DOHH2 (cell line): ENCODE data around the gene HES2.
"Not testable (repeated sequence)": the region's sequence is repeated elsewhere in the genome, so short reads cannot be mapped to it uniquely, and the experiment has no call there.

Source experiments
- H3F3A ChIP-seq: fragments of 200-600 bp; sonication (generic), shearing (Covaris generic); 2 replicates; pipeline ENCODE4 v1.6.0; 2016; ENCODE audit warnings: antibody characterized with exemption, mild to moderate bottlenecking; ENCODE audit not compliant: control insufficient read depth, insufficient read depth
- H3K27ac ChIP-seq: fragments of 200-600 bp; sonication (generic); 2 replicates; pipeline ENCODE4 v1.5.1; 2014; ENCODE audit warnings: low read depth, mild to moderate bottlenecking, low read length, moderate library complexity
- H3K27me3 ChIP-seq: fragments of 200-600 bp; sonication (generic); 2 replicates; pipeline ENCODE4 v1.6.1; 2014; ENCODE audit warnings: mild to moderate bottlenecking, low read length, mixed read lengths; ENCODE audit not compliant: control insufficient read depth
- H3K36me3 ChIP-seq: fragments of 200-600 bp; sonication (generic); 2 replicates; pipeline ENCODE4 v1.6.1; 2014; ENCODE audit warnings: mild to moderate bottlenecking, low read length, moderate library complexity, mixed read lengths; ENCODE audit not compliant: control insufficient read depth
- H3K4me1 ChIP-seq: fragments of 200-600 bp; sonication (generic); 2 replicates; pipeline ENCODE4 v1.6.1; 2014; ENCODE audit warnings: mild to moderate bottlenecking, low read length, mixed read lengths; ENCODE audit not compliant: control insufficient read depth
- H3K4me2 ChIP-seq: fragments of 200-600 bp; sonication (generic); 2 replicates; pipeline ENCODE4 v1.6.0; 2014; ENCODE audit warnings: mild to moderate bottlenecking, low read length, moderate library complexity
- H3K4me3 ChIP-seq: fragments of 200-600 bp; sonication (generic); 2 replicates; pipeline ENCODE4 v1.5.1; 2014; ENCODE audit warnings: mild to moderate bottlenecking, low read length, mixed read lengths
- H3K79me2 ChIP-seq: fragments of 200-600 bp; sonication (generic); 2 replicates; pipeline ENCODE4 v1.6.1; 2014; ENCODE audit warnings: mild to moderate bottlenecking, low read length, mixed read lengths; ENCODE audit not compliant: control insufficient read depth
- H3K9me2 ChIP-seq: fragments of 200-600 bp; sonication (generic); replicated peaks from 2 replicates; pipeline ENCODE4 v1.6.1; 2014; ENCODE audit warnings: mild to moderate bottlenecking, low read length, mixed read lengths; ENCODE audit not compliant: control insufficient read depth
- H3K9me3 ChIP-seq: fragments of 200-600 bp; sonication (generic); 2 replicates; pipeline ENCODE4 v1.6.1; 2014; ENCODE audit warnings: antibody characterized with exemption, low read length, mixed read lengths; ENCODE audit not compliant: control insufficient read depth, insufficient read depth
- H4K20me1 ChIP-seq: fragments of 200-600 bp; sonication (generic); 2 replicates; pipeline ENCODE4 v1.6.0; 2014; ENCODE audit warnings: low read depth, mild to moderate bottlenecking, antibody characterized with exemption, low read length, moderate library complexity; ENCODE audit not compliant: control insufficient read depth, insufficient read depth
- EZH2phosphoT487 ChIP-seq: fragments of 200-600 bp; sonication (generic); IDR thresholded peaks from 2 replicates; pipeline ENCODE4 v1.6.1; 2017; ENCODE audit warnings: borderline replicate concordance, mild to moderate bottlenecking, antibody characterized with exemption, low read length, moderate library complexity, mixed read lengths
- TF ChIP-seq, protein P1 (sequence below): fragments of 200-600 bp; sonication (generic); IDR thresholded peaks from one replicate; pipeline ENCODE4 v1.5.1; 2014; ENCODE audit warnings: antibody characterized with exemption, mild to moderate bottlenecking, low read depth, low read length; ENCODE audit not compliant: poor library complexity, severe bottlenecking

HES2 gene

DNA sequence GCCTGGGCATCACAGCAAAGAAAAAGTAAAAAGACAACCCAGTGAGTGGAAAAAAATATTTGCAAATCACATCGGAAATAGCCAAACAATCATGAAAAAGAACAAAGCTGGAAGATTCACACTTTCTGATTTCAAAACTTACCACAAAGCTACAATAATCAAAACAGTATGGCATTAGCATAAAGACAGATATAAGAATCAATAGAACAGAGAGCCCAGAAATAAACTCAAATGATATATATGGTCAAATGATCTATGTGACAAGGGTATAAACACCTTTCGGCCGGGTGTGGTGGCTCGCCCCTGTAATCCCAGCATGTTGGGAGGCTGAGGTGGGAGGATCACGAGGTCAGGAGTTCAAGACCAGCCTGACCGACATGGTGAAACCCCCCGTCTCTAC lies 39.7 kb downstream of the HES2 start:
- no peaks in the 10 kb centered on the region for H3K9me2 ChIP-seq
- H3K9me3 ChIP-seq: peaks cover 7% of the 10 kb centered on the region; the same call in 1 of the 2 replicates
- peaks cover 83% of the 10 kb centered on the region for H3K79me2 ChIP-seq
- TF ChIP-seq, protein P1, sequence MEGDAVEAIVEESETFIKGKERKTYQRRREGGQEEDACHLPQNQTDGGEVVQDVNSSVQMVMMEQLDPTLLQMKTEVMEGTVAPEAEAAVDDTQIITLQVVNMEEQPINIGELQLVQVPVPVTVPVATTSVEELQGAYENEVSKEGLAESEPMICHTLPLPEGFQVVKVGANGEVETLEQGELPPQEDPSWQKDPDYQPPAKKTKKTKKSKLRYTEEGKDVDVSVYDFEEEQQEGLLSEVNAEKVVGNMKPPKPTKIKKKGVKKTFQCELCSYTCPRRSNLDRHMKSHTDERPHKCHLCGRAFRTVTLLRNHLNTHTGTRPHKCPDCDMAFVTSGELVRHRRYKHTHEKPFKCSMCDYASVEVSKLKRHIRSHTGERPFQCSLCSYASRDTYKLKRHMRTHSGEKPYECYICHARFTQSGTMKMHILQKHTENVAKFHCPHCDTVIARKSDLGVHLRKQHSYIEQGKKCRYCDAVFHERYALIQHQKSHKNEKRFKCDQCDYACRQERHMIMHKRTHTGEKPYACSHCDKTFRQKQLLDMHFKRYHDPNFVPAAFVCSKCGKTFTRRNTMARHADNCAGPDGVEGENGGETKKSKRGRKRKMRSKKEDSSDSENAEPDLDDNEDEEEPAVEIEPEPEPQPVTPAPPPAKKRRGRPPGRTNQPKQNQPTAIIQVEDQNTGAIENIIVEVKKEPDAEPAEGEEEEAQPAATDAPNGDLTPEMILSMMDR: no peak
- TF ChIP-seq EZH2phosphoT487: no peak
- H3K36me3 ChIP-seq: no peaks in the 10 kb centered on the region; the same call in 1 of the 2 replicates
- H3F3A ChIP-seq: 0 out of 2 replicates have a peak, but pooled peaks cover 2% of the 10 kb centered on the region
- no peak overlapping the region for H3K4me3 ChIP-seq
- no peak overlapping the region for H3K4me2 ChIP-seq
- no peaks in the 10 kb centered on the region for H4K20me1 ChIP-seq
- H3K27me3 ChIP-seq: no peaks in the 10 kb centered on the region
- no peak overlapping the region for H3K27ac ChIP-seq
- no peaks in the 10 kb centered on the region for H3K4me1 ChIP-seq

DNA sequence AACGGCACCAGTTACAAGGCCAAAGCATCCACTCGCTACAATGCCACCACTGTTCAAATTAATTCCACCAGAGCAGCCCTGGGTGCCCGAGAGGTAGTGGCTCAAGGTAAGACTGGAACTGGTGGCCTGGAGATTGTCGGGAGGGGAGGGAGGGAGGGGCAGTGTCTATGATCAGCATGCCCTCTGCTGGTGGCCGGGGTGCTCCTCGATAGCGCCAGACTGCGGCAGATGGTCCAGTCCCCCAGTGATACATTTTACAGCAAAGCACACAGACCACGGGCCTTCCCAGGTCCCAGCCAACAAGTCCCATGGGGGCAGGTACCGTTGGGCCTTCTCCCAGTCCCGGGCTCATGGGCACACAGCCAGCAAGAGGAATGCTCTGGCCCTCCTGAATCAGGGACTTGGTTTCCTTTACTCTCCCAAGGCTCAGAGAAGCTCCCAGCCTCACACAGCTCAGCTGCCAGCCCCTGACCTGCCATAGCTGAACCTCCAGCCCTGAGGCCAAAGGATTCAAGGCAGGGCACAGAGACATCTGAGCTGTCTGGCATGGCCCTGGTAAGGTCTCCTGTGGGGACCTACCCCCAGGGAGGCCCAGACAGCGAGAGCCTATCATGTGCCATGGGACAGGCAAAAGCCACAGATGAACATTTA lies 41.5 kb downstream of the HES2 start:
- Histone ChIP-seq H3K27me3 (no peaks in the 10 kb centered on the region), H3K9me3 (no peaks in the 10 kb centered on the region), H3K9me2 (no peaks in the 10 kb centered on the region), H3K4me1 (no peaks in the 10 kb centered on the region), H3K4me2 (no peak overlapping the region), H3K36me3 (no peaks in the 10 kb centered on the region), H3K27ac (no peak overlapping the region), H3F3A (0 out of 2 replicates have a peak, but pooled peaks cover 2% of the 10 kb centered on the region), H4K20me1 (no peaks in the 10 kb centered on the region), H3K4me3 (no peak overlapping the region), H3K79me2 (peaks cover 81% of the 10 kb centered on the region)
- TF ChIP-seq EZH2phosphoT487: no peak
- TF ChIP-seq, protein P1: no peak

DNA sequence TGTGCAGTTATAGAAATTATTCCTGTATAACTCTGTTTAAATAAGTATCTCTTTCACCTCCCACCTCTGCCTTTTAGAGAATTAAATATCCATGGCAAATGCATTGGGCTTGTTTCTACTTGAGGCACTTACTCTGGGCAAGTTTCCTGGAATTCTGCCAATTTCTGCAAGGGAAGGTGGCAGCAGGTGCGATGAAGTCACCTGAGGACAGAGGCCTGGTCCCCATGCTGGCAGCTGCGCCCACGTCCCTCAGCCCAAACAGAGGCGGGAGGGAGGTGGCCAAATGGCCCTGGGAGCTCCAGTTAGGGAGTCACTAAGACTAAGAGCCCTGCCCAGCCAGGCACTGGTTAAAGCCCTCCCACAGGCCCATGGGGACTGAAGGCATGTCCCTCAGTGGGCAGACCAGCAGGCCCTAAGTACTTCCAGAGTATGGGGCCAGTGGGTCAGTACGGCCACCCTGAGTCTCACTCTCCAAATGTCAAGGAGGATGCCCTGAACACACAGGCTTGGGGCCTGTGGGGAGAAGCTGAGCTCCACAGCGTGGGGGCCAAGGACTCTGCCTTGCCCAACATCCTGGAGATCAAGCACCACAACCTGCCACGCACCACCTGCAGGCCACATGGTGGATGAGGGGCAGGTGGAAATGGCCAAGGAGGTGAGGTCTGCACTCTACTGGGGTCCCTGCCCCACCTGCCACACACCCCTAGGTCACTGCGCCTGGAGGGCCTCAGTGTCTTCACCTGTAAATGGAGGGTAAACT lies 45.6 kb downstream of the HES2 start:
- TF ChIP-seq, protein P1: no peak
- TF ChIP-seq EZH2phosphoT487: no peak
- Histone ChIP-seq H3F3A (0 out of 2 replicates have a peak, but pooled peaks cover 2% of the 10 kb centered on the region), H3K4me2 (no peak overlapping the region), H3K36me3 (no peaks in the 10 kb centered on the region), H3K27me3 (no peaks in the 10 kb centered on the region), H3K9me2 (no peaks in the 10 kb centered on the region), H3K79me2 (peaks cover 69% of the 10 kb centered on the region), H3K4me3 (no peak overlapping the region), H3K27ac (no peak overlapping the region), H3K4me1 (no peaks in the 10 kb centered on the region), H4K20me1 (no peaks in the 10 kb centered on the region), H3K9me3 (no peaks in the 10 kb centered on the region)

DNA sequence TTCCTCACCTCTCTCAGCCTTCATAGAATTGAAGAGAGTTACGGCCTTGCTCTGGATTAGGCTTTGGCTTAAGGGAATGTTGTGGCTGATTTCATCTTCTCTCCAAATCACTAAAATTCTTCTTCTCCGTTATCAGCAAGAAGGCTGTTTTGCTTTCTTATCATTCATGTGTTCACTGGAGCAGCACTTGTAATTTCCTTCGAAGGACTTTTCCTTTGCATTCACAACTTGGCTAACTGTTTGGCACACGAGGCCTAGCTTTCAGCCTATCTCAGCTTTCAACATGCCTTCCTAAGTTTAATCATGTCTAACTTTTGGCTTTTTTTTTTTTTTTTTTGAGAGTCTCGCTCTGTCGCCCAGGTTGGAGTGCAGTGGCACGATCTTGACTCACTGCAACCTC lies 47.5 kb downstream of the HES2 start:
- not testable (repeated sequence) for H3K27ac ChIP-seq, H4K20me1 ChIP-seq, H3K36me3 ChIP-seq, H3K4me2 ChIP-seq, H3K9me2 ChIP-seq, H3K4me1 ChIP-seq, H3K4me3 ChIP-seq, H3F3A ChIP-seq, H3K27me3 ChIP-seq
- Histone ChIP-seq H3K79me2 (peaks cover 69% of the 10 kb centered on the region), H3K9me3 (peaks cover 15% of the 10 kb centered on the region; the same call in 1 of the 2 replicates)
